Activated CD4-positive, alpha-beta T cell treated with anti-CD3 and anti-CD28 coated beads, Interleukin-2, amount 50 U/mL, for 4 hours (primary cell): ENCODE data around the gene CSTB.

Source experiments
- DNase-seq, 2 experiments: peaks; one replicate each; pipeline ENCODE4 v3.0.0-alpha.2; 2020

CSTB gene

GRCh38 chr21:43727519-43728153 lies 48.5 kb downstream of the CSTB start:
- no peak for DNase-seq

- DNase-seq: no peak
Measured at GRCh38 chr21:43726686-43727518, 49.2 kb downstream of the CSTB start.
